K562 (cell line): ENCODE data around the gene MRPL42. TPM values are rescaled to one million over a fixed set of nuclear protein-coding genes. Genes with fewer than 3 reads are reported as not detected.

Experiments
- ATAC-seq: fragments of 200-7000 bp; cut with Tn5 transposase; 3 replicates; pipeline ENCODE4 v1.9.1; 2020; ENCODE audit warnings: moderate library complexity
- BruUV-seq: library from RNA; stranded (reverse); fragments of 400-500 nt; replicated peaks from 2 replicates; lab custom pipeline; 2021; lab: Mats Ljungman, UMichigan
- CTCF ChIA-PET: fragments of 300-600 bp; formaldehyde crosslinking; extraction: SDS; loops from one replicate; lab custom pipeline; 2021; ENCODE audit warnings: low intra/inter-chr PET ratio; lab: Yijun Ruan, JAX
- POLR2A ChIA-PET: fragments of 300-600, 350-650 bp; sonication (Branson Sonifier 250); formaldehyde crosslinking; extraction: SDS; loops from one replicate; lab custom pipeline; 2021; ENCODE audit warnings: antibody characterized with exemption, inconsistent platforms; lab: Yijun Ruan, JAX
- DNase-seq, 4 experiments: peaks; one replicate each; pipeline versions ENCODE4 v3.0.0 to v3.0.0-alpha.2; 2011 to 2018; ENCODE audit warnings: low spot score in 3 of 4, mixed read lengths in 3 of 4; ENCODE audit errors: extremely low read depth in 1 of 4
- FAIRE-seq: peaks from 2 replicates; lab custom pipeline; 2011; peaks lifted over from hg19 to GRCh38; lab: Jason Lieb, UNC
- H2AFZ ChIP-seq: 2 replicates; pipeline ENCODE4 v1.6.0; 2011; ENCODE audit warnings: low read depth, low read length, control low read depth, inconsistent platforms
- H3K27ac ChIP-seq: fragments of 200-600 bp; 3 replicates; pipeline ENCODE4 v1.8.0; 2011; ENCODE audit warnings: low read depth, mild to moderate bottlenecking, control low read depth, inconsistent platforms, low read length, moderate library complexity, mixed read lengths; ENCODE audit errors: extremely low read depth
- H3K27me3 ChIP-seq, 2 experiments: fragments of 300-600 bp in 1 of 2; 2 replicates in 1 of 2; 3 replicates in 1 of 2; pipeline versions ENCODE4 v1.6.0 to v1.8.0; 2011; ENCODE audit warnings: inconsistent platforms in 2 of 2, low read length in 2 of 2, mild to moderate bottlenecking in 1 of 2, mixed read lengths in 1 of 2, moderate library complexity in 1 of 2; ENCODE audit not compliant: control insufficient read depth in 2 of 2, insufficient read depth in 2 of 2
- H3K36me3 ChIP-seq: fragments of 300-600 bp; 3 replicates; pipeline ENCODE4 v1.8.0; 2011; ENCODE audit warnings: mild to moderate bottlenecking, low read length, inconsistent platforms; ENCODE audit not compliant: control insufficient read depth, insufficient read depth
- H3K4me1 ChIP-seq, 2 experiments: fragments of 200-600 bp in 1 of 2; replicated peaks in 1 of 2; 2 replicates in 1 of 2; 3 replicates in 1 of 2; pipeline versions ENCODE4 v1.5.1 to v1.8.0; 2011; ENCODE audit warnings: inconsistent platforms in 2 of 2, low read length in 2 of 2, mild to moderate bottlenecking in 1 of 2, mixed read lengths in 1 of 2, moderate library complexity in 1 of 2; ENCODE audit not compliant: control insufficient read depth in 2 of 2, insufficient read depth in 2 of 2
- H3K4me2 ChIP-seq: 2 replicates; pipeline ENCODE4 v1.6.1; 2011; ENCODE audit warnings: low read length, control low read depth, inconsistent platforms, mixed read lengths; ENCODE audit not compliant: insufficient read depth
- H3K4me3 ChIP-seq: fragments of 200-600 bp; sonication (generic), shearing (Covaris generic); 2 replicates; pipeline ENCODE4 v1.5.1; 2016; ENCODE audit warnings: control low read depth, inconsistent platforms
- H3K79me2 ChIP-seq: fragments of 200-600 bp; 3 replicates; pipeline ENCODE4 v1.8.0; 2011; ENCODE audit warnings: low read length, inconsistent platforms; ENCODE audit not compliant: control insufficient read depth, insufficient read depth
- H3K9ac ChIP-seq, 2 experiments: 2 replicates each; pipeline versions ENCODE4 v1.6.0 to v1.6.1; 2011; ENCODE audit warnings: low read depth in 2 of 2, low read length in 2 of 2, control low read depth in 1 of 2, inconsistent platforms in 1 of 2, mild to moderate bottlenecking in 1 of 2, mixed read lengths in 1 of 2; ENCODE audit not compliant: insufficient read depth in 1 of 2
- H3K9me1 ChIP-seq: one replicate; pipeline ENCODE4 v1.6.0; 2011; ENCODE audit warnings: inconsistent platforms, mild to moderate bottlenecking, low read length, moderate library complexity; ENCODE audit not compliant: control insufficient read depth, insufficient read depth
- H3K9me3 ChIP-seq: replicated peaks from 2 replicates; pipeline ENCODE4 v1.5.1; 2011; ENCODE audit warnings: low read depth, low read length, inconsistent platforms; ENCODE audit not compliant: control insufficient read depth, insufficient read depth
- H4K20me1 ChIP-seq: replicated peaks from 2 replicates; pipeline ENCODE4 v1.6.1; 2011; ENCODE audit warnings: low read length, inconsistent platforms, mixed read lengths; ENCODE audit not compliant: control insufficient read depth, insufficient read depth
- CC2D1A ChIP-seq: fragments of 450-650 bp; IDR thresholded peaks from 2 replicates; pipeline ENCODE4 v1.6.1; 2017; ENCODE audit warnings: mild to moderate bottlenecking
- CUX1 ChIP-seq: fragments of 200-800 bp; sonication (Bioruptor generic); IDR thresholded peaks from 2 replicates; pipeline ENCODE4 v1.6.1; 2016; ENCODE audit warnings: missing genetic modification characterization, missing compliant biosample characterization
- HOMEZ ChIP-seq: fragments of 250-450 bp; sonication (Bioruptor Pico); IDR thresholded peaks from 2 replicates; pipeline ENCODE4 v1.4.0; 2020; ENCODE audit warnings: mild to moderate bottlenecking, moderate library complexity
- HSF4 ChIP-seq: fragments of 250-450 bp; sonication (Bioruptor Pico); IDR thresholded peaks from 2 replicates; pipeline ENCODE4 v2.1.2; 2022; ENCODE audit warnings: mild to moderate bottlenecking, moderate library complexity, borderline replicate concordance
- NEUROD1 ChIP-seq: fragments of 150-350 bp; IDR thresholded peaks from 2 replicates; pipeline ENCODE4 v1.6.1; 2014; ENCODE audit warnings: borderline replicate concordance, low read length, low read depth; ENCODE audit not compliant: partially characterized antibody
- NFYB ChIP-seq: IDR thresholded peaks from 2 replicates; pipeline ENCODE4 v1.6.1; 2011; ENCODE audit warnings: mild to moderate bottlenecking, moderate library complexity; ENCODE audit not compliant: insufficient read length; ENCODE audit errors: extremely low read depth
- TRIM25 ChIP-seq: fragments of 450-650 bp; IDR thresholded peaks from 2 replicates; pipeline ENCODE4 v1.7.0; 2016; ENCODE audit warnings: borderline replicate concordance
- WGBS: fragments of 100-300 bp; shearing (Covaris generic); methylation state at CpG from one replicate; pipeline ENCODE4 v1.1.6; 2016; ENCODE audit warnings: low coverage, mixed read lengths; ENCODE audit not compliant: insufficient coverage; ENCODE audit errors: missing lambda C conversion rate; 5-methylcytosine and 5-hydroxymethylcytosine counted together
- in situ Hi-C: fragments of 300-500 bp; cut with MboI; formaldehyde crosslinking; loops from 4 replicates; pipeline ENCODE4 v1.15.0; 2018; ENCODE audit warnings: inconsistent platforms, mixed read lengths
- intact Hi-C: fragments of 100-400 bp; cut with micrococcal nuclease; formaldehyde crosslinking; loops from 2 replicates; pipeline ENCODE4 v1.14.2; 2022
- polyA plus RNA-seq, 8 experiments: library from polyadenylated mRNA; depleted of rRNA in 4 of 8; stranded (reverse) in 5 of 8; unstranded in 3 of 8; fragments of >200 nt; fragmentation: Nextera tagmentation in 2 of 8; fragmentation: Illumina TruSeq in 1 of 8; extraction: Ambion mirVana in 2 of 8; extraction: Trizol in 1 of 8; gene quantifications; 2 replicates each; pipeline versions ENCODE4 v1.2.1 to v1.2.3, GENCODE V29; 2011 to 2014; ENCODE audit warnings: inconsistent platforms in 1 of 8, missing spikeins in 1 of 8
- total RNA-seq, 7 experiments: library from RNA; depleted of rRNA in 6 of 7; stranded (reverse); fragments of >200 nt in 6 of 7; fragmentation: Illumina TruSeq in 2 of 7; extraction: Trizol in 2 of 7; gene quantifications; 2 replicates each; pipeline versions ENCODE4 v1.2.1 to v1.2.3, GENCODE V29; 2011 to 2021; ENCODE audit warnings: low replicate concordance in 1 of 7

The MRPL42 gene
- total and polyA plus RNA-seq, 9 of the 15 experiments (the other 6 are each of a cell fraction or from before 2014, with no cell fraction given), result 104 to 806 (median 218) TPM

GRCh38 chr12:93447555-93448290 is 19.6 kb upstream of the MRPL42 start:
- H3K79me2 ChIP-seq, result peaks cover 6% of the 10 kb centered on the region; the same call in 2 of the 3 replicates
- H4K20me1 ChIP-seq, result no peaks in the 10 kb centered on the region
- WGBS, result 34% methylated on average over 4 of the region's 4 CpGs
- H3K36me3 ChIP-seq, result no peaks in the 10 kb centered on the region
- H3K4me3 ChIP-seq, result no peak overlapping the region
- no peak for TF ChIP-seq HOMEZ (CRISPR knock-in tag)
- no peak for TF ChIP-seq TRIM25
- no peak for TF ChIP-seq CUX1 (CRISPR knock-in tag)
- TF ChIP-seq HSF4 (CRISPR knock-in tag), result no peak
- no peak for TF ChIP-seq CC2D1A
- TF ChIP-seq NFYB, result no peak
- TF ChIP-seq NEUROD1, result no peak
- H3K27me3 ChIP-seq, result no peaks in the 10 kb centered on the region
- FAIRE-seq, result no peak
- no peaks in the 10 kb centered on the region for H3K9me1 ChIP-seq
- ATAC-seq, result no peak; the same call in 2 of the 3 replicates
- H3K27ac ChIP-seq, result no peak overlapping the region
- in situ Hi-C loops (no loop called here), intact Hi-C loops (no loop called here)
- ChIA-PET CTCF (no interaction called here), POLR2A (interaction anchor here (0.6 kb wide), 1 partner anchor 18 kb away, joined by 4 read pairs; no protein-coding TSS in a partner anchor)
- peaks cover 0 to 4% of the 10 kb centered on the region in 2 experiments; a peak in 2 of 5 replicates for H3K4me1 ChIP-seq
- H2AFZ ChIP-seq, result no peak overlapping the region
- no peaks in the 10 kb centered on the region for H3K9me3 ChIP-seq
- DNase-seq, result no peak
- no peak overlapping the region for H3K9ac ChIP-seq
- no TSS peak for BruUV-seq
- H3K4me2 ChIP-seq, result no peak overlapping the region
